Stimulated activated CD4-positive, alpha-beta T cell treated with anti-CD3 and anti-CD28 coated beads, Interleukin-15, amount 100 ng/mL, for 24 hours (primary cell): ENCODE results near the gene IL18RAP.
A peak's percentile ranks its signal among the peaks of the same experiment; 100 is the strongest.

Source experiments
- DNase-seq: peaks from one replicate; pipeline ENCODE4 v3.0.0-alpha.2; 2020

IL18RAP gene

GRCh38 chr2:102423368-102423767, 408 bp downstream of the IL18RAP start:
- DNase-seq = no peak

GRCh38 chr2:102424754-102425153, 1.8 kb downstream of the IL18RAP start:
- no peak for DNase-seq

- DNase-seq = no peak
Measured at GRCh38 chr2:102425441-102426132, 2.6 kb downstream of the IL18RAP start.

GRCh38 chr2:102427249-102427648, 4.3 kb downstream of the IL18RAP start:
- no peak for DNase-seq

- no peak for DNase-seq
Measured at GRCh38 chr2:102428573-102428972, 5.6 kb downstream of the IL18RAP start.

GRCh38 chr2:102432386-102432785, 9.4 kb downstream of the IL18RAP start:
- DNase-seq = no peak

GRCh38 chr2:102433973-102434654, 11.2 kb downstream of the IL18RAP start:
- DNase-seq = no peak

GRCh38 chr2:102434655-102435381, 11.9 kb downstream of the IL18RAP start:
- DNase-seq = no peak

GRCh38 chr2:102435741-102436140, 12.8 kb downstream of the IL18RAP start:
- DNase-seq = no peak

GRCh38 chr2:102436323-102436722, 13.4 kb downstream of the IL18RAP start:
- peak; percentile 47 for DNase-seq

GRCh38 chr2:102437122-102437521, 14.2 kb downstream of the IL18RAP start:
- DNase-seq = peak; percentile 37

- DNase-seq = no peak
Measured at GRCh38 chr2:102438111-102438510, 15.2 kb downstream of the IL18RAP start.

- no peak for DNase-seq
Measured at GRCh38 chr2:102438578-102438977, 15.6 kb downstream of the IL18RAP start.

GRCh38 chr2:102439065-102439695, 16.2 kb downstream of the IL18RAP start:
- DNase-seq = no peak

- peak; percentile 58 for DNase-seq
Measured at GRCh38 chr2:102442967-102443828, 20.2 kb downstream of the IL18RAP start.

GRCh38 chr2:102444233-102444632, 21.3 kb downstream of the IL18RAP start:
- DNase-seq = no peak

GRCh38 chr2:102446936-102447335, 24.0 kb downstream of the IL18RAP start:
- no peak for DNase-seq

GRCh38 chr2:102449370-102449974, 26.5 kb downstream of the IL18RAP start:
- DNase-seq = peak; percentile 78

- DNase-seq = no peak
Measured at GRCh38 chr2:102451968-102452367, 29.0 kb downstream of the IL18RAP start.

GRCh38 chr2:102453501-102453900, 30.5 kb downstream of the IL18RAP start:
- no peak for DNase-seq

- DNase-seq = no peak
Measured at GRCh38 chr2:102455061-102455670, 32.2 kb downstream of the IL18RAP start.

GRCh38 chr2:102460467-102460866, 37.5 kb downstream of the IL18RAP start:
- DNase-seq = no peak
